K562 (cell line): Measurements from ENCODE around the gene ABAT.

Source experiments
- NRF1 ChIP-seq, 2 experiments: fragments of 450-650 bp; IDR thresholded peaks in 1 of 2; conservative IDR thresholded peaks in 1 of 2; 2 replicates each; pipeline ENCODE4 v1.6.1; 2014; ENCODE audit warnings: mild to moderate bottlenecking in 2 of 2
- POLR2AphosphoS5 ChIP-seq: IDR thresholded peaks from 2 replicates; pipeline ENCODE4 v1.6.1; 2011; ENCODE audit warnings: mild to moderate bottlenecking, low read depth, low read length, moderate library complexity; ENCODE audit not compliant: control insufficient read depth, insufficient read depth
- SMAD1 ChIP-seq: fragments of 150-350 bp; IDR thresholded peaks from 2 replicates; pipeline ENCODE4 v1.6.1; 2014; ENCODE audit warnings: low read length, low read depth; ENCODE audit not compliant: partially characterized antibody
- TEAD1 ChIP-seq, 2 experiments: fragments of 450-650 bp in 1 of 2; sonication (generic) in 1 of 2; formaldehyde crosslinking; IDR thresholded peaks; 2 replicates each; pipeline versions ENCODE4 v1.4.0 to v1.8.0; 2020 to 2022; ENCODE audit warnings: mild to moderate bottlenecking in 2 of 2, missing genetic modification reagents in 1 of 2
- ZBED1 ChIP-seq: IDR thresholded peaks from 2 replicates; pipeline ENCODE4 v1.6.1; 2014
- TF ChIP-seq, protein P1 (sequence below): sonication (generic); formaldehyde crosslinking; IDR thresholded peaks from 2 replicates; pipeline ENCODE4 v1.8.1; 2022; ENCODE audit warnings: missing genetic modification reagents
- TF ChIP-seq, protein P2 (sequence below), 2 experiments: fragments of 450-650 bp; conservative IDR thresholded peaks; 2 replicates each; pipeline ENCODE4 v1.6.1; 2017; ENCODE audit warnings: mild to moderate bottlenecking in 2 of 2, moderate library complexity in 2 of 2
- TF ChIP-seq, protein P3 (sequence below): sonication (generic); formaldehyde crosslinking; IDR thresholded peaks from 2 replicates; pipeline ENCODE4 v1.8.1; 2023; ENCODE audit warnings: mild to moderate bottlenecking, missing genetic modification reagents
- TF ChIP-seq, protein P4 (sequence below): fragments of 250-450 bp; sonication (Bioruptor Pico); IDR thresholded peaks from 2 replicates; pipeline ENCODE4 v1.8.0; 2022; ENCODE audit warnings: moderate library complexity, mild to moderate bottlenecking, inconsistent platforms
- TF ChIP-seq, protein P5 (sequence below), 2 experiments: fragments of 450-650 bp in 1 of 2; sonication (generic) in 1 of 2; formaldehyde crosslinking; conservative IDR thresholded peaks; 2 replicates each; pipeline versions ENCODE4 v1.4.0 to v1.8.1; 2020 to 2022; ENCODE audit warnings: mild to moderate bottlenecking in 1 of 2, missing genetic modification reagents in 1 of 2

DNA sequence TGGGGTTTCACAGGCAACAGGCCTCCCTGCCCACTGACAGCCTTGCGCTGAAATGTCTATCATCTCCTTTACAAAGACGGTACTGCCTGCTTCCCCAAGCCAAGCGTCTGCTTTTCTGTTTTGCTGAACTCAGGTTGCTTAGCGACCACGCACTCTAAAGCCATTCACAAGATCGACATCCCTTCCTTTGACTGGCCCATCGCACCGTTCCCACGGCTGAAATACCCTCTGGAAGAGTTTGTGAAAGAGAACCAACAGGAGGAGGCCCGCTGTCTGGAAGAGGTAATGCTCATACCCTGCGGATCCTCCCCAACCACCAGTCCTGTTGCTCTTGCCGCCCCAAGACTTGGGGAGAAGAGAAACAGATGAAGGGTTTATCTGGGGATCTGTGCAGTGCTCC, 94.3 kb downstream of the ABAT start:
- TF ChIP-seq SMAD1, result no peak
- TF ChIP-seq, protein P1, sequence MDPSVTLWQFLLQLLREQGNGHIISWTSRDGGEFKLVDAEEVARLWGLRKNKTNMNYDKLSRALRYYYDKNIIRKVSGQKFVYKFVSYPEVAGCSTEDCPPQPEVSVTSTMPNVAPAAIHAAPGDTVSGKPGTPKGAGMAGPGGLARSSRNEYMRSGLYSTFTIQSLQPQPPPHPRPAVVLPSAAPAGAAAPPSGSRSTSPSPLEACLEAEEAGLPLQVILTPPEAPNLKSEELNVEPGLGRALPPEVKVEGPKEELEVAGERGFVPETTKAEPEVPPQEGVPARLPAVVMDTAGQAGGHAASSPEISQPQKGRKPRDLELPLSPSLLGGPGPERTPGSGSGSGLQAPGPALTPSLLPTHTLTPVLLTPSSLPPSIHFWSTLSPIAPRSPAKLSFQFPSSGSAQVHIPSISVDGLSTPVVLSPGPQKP (CRISPR knock-in tag), result no peak
- TF ChIP-seq, protein P2, sequence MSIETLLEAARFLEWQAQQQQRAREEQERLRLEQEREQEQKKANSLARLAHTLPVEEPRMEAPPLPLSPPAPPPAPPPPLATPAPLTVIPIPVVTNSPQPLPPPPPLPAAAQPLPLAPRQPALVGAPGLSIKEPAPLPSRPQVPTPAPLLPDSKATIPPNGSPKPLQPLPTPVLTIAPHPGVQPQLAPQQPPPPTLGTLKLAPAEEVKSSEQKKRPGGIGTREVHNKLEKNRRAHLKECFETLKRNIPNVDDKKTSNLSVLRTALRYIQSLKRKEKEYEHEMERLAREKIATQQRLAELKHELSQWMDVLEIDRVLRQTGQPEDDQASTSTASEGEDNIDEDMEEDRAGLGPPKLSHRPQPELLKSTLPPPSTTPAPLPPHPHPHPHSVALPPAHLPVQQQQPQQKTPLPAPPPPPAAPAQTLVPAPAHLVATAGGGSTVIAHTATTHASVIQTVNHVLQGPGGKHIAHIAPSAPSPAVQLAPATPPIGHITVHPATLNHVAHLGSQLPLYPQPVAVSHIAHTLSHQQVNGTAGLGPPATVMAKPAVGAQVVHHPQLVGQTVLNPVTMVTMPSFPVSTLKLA (conservative IDR thresholded peaks at IDR 0.05), result no peak
- no peak for TF ChIP-seq NRF1 (conservative IDR thresholded peaks at IDR 0.05 in 1 of 2, IDR thresholded peaks at IDR 0.05 in 1 of 2)
- TF ChIP-seq, protein P3, sequence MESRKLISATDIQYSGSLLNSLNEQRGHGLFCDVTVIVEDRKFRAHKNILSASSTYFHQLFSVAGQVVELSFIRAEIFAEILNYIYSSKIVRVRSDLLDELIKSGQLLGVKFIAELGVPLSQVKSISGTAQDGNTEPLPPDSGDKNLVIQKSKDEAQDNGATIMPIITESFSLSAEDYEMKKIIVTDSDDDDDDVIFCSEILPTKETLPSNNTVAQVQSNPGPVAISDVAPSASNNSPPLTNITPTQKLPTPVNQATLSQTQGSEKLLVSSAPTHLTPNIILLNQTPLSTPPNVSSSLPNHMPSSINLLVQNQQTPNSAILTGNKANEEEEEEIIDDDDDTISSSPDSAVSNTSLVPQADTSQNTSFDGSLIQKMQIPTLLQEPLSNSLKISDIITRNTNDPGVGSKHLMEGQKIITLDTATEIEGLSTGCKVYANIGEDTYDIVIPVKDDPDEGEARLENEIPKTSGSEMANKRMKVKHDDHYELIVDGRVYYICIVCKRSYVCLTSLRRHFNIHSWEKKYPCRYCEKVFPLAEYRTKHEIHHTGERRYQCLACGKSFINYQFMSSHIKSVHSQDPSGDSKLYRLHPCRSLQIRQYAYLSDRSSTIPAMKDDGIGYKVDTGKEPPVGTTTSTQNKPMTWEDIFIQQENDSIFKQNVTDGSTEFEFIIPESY, result no peak
- no peak for TF ChIP-seq TEAD1 (CRISPR knock-in tag; IDR thresholded peaks at IDR 0.05)
- no peak for TF ChIP-seq POLR2AphosphoS5
- TF ChIP-seq, protein P4, sequence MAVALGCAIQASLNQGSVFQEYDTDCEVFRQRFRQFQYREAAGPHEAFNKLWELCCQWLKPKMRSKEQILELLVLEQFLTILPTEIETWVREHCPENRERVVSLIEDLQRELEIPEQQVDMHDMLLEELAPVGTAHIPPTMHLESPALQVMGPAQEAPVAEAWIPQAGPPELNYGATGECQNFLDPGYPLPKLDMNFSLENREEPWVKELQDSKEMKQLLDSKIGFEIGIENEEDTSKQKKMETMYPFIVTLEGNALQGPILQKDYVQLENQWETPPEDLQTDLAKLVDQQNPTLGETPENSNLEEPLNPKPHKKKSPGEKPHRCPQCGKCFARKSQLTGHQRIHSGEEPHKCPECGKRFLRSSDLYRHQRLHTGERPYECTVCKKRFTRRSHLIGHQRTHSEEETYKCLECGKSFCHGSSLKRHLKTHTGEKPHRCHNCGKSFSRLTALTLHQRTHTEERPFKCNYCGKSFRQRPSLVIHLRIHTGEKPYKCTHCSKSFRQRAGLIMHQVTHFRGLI (CRISPR knock-in tag), result no peak
- TF ChIP-seq ZBED1, result no peak
- TF ChIP-seq, protein P5, sequence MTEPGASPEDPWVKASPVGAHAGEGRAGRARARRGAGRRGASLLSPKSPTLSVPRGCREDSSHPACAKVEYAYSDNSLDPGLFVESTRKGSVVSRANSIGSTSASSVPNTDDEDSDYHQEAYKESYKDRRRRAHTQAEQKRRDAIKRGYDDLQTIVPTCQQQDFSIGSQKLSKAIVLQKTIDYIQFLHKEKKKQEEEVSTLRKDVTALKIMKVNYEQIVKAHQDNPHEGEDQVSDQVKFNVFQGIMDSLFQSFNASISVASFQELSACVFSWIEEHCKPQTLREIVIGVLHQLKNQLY (CRISPR knock-in tag; conservative IDR thresholded peaks at IDR 0.05), result no peak
